HG03558 (cell line): ENCODE measurements around the gene MTRR.
A peak's percentile ranks its signal among the peaks of the same experiment; 100 is the strongest.
"Not testable (repeated sequence)": the region's sequence is repeated elsewhere in the genome, so short reads cannot be mapped to it uniquely, and the experiment has no call there.

Experiments
- ATAC-seq: cut with Tn5 transposase; IDR thresholded peaks from one replicate; pipeline ENCODE4 v1.9.1; 2021; ENCODE audit warnings: moderate number of reproducible peaks; ENCODE audit not compliant: unreplicated experiment; ENCODE audit errors: extremely low read depth

MTRR gene

GRCh38 chr5:7886849-7887475 lies 18.0 kb downstream of the MTRR start:
- no peak for ATAC-seq

GRCh38 chr5:7888901-7889300 lies 20.0 kb downstream of the MTRR start:
- no peak for ATAC-seq

GRCh38 chr5:7894439-7894838 lies 25.5 kb downstream of the MTRR start:
- no peak for ATAC-seq

DNA sequence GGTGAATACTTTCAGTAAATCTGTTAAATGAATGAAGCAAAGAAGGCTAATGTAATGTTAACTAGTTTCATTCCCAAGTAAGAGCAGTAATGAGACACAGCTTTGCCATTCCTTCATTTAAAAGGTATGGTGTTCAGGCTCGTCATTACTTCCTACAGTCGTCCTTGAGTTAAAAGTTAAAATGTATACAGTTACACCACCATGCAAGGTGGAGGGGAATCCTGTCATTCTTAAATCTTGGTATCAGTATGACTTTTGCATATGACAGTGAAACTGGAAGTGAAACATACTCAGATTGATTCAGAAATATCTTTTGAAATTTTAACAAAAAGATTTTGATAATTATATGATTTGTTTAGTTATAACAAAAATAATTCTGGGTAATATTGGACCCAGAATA lies 25.9 kb downstream of the MTRR start:
- peak; percentile 98 for ATAC-seq

GRCh38 chr5:7897014-7897600 lies 28.2 kb downstream of the MTRR start:
- no peak for ATAC-seq

DNA sequence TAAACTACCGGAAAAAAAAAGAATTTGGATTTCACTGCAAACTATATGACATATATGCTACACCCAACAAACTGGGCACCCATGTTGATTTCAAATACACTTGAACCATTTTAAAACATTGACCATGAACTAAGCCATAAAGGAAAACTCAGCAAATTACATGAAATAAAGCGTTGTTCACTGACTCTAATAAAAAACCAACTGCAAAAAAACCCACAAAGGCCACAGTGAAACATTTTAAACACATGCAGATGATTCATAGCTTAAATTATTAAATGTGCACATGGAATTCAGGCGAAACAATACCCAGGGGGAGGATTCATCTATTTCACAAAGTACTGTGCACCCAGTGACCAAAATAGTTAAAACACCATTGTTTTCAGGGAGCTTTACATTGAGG lies 33.3 kb downstream of the MTRR start:
- no peak for ATAC-seq

DNA sequence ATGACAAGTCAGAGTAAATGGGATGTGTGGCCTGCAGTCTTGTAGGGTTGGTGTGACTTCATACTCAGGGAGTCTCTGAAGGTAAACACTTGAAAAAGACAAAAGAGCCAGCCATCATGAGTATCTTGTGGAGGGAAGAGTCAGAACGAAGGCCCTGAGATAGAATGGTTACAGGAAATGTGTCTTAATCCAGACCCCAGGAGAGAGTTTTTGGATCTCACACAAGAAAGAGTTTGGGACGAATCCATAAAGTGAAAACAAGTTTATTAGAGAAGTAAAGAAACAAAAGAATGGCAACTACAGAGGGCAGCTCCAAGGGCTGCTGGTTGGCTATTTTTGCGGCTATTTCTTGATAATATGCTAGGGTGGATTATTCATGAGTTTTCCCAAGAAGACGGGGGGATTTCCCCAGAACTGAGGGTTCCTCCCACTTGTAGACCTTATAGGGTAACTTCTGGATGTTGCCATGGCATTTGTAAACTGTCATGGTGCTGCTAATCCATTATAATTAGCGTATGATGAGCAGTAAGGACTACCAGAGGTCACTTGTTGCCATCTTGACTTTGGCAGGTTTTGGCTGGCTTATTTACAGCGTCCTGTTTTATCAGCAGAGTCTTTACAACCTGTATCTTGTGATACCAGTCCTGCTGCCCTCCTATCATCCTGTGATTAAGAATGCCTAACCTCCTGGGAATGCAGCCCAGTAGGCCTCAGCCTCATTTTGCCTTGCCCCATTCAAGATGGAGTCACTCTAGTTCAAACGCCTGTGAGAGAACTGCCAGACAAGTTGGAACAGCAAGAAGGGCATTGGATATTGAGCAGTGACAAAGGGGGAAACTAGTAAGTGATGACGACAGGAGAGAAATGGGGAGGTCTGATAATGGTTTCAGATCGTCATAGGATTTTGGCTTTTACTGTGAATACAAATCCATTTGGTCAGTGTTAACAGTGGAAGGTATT lies 34.0 kb downstream of the MTRR start:
- no peak for ATAC-seq

DNA sequence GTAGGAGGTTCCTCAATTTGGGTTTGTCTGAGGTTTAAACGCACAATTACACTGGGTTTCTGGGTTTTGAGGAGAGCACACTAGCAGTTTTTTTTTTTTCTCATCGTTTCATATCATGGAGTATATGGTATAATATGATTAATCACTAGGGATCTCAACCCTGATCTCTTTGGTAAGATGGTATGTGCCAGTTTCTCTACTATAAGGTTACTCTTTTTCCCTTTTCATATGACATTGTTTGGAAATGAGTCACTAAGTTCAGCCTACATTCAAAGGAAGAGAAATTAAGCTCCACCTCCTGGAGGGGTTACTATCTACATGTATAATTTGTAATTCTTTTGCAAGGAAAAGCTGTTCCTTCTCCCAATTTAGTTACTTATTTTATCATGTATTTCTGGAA lies 35.2 kb downstream of the MTRR start:
- no peak for ATAC-seq

- no peak for ATAC-seq
Observed at GRCh38 chr5:7907612-7908011, 38.7 kb downstream of the MTRR start.

DNA sequence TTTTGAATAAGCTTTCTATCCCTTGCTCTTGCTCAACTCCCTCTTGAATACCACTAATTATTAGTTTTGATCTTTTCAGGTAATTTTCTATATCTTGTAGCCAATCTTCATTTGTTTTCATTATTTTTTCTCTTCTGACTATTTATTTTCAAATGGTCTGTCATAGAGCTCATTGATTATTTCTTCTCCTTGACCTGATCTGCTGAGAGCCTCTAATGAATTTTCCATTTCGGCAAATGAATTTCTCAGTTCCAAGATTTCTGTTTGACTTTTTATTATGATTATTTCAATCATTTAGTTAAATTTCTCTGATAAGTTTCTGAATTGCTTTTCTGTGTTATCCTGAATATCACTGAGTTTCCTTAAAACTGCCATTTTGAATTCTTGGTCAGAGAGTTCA lies 39.4 kb downstream of the MTRR start:
- no peak for ATAC-seq

DNA sequence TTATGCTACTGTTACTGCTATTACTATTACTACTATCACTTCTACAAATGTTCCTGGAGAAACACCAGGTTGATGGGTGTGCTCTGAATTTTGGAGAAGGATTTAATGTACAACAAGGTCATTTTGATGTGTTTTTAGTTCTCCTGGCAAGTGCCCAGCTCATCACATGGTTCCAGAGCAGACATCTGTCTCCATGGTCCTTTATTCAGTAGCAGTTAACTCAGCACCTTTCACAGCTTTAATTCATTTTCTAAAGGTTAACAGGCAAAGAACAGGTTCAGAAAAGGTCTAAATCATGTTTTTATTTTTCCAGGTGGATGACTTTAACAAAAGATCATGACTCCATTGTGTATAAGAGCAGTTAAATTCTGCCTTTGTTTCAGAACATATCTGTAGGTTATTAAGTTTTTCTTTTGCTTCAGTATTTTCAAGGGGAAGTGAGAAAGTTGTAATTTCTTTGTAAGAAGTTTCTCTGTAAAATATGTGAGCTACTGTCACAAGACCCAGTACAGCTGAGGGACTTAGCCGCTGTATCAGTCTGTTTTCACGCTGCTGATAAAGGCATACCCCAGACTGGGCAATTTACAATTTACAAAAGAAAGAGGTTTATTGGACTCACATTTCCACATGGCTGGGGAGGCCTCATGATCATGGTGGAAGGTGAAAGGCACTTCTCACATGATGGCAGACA lies 41.9 kb downstream of the MTRR start:
- peak; percentile 54 for ATAC-seq

GRCh38 chr5:7911429-7911771 lies 42.5 kb downstream of the MTRR start:
- ATAC-seq: not testable (repeated sequence)

- ATAC-seq: no peak
Observed at GRCh38 chr5:7916171-7916804, 47.3 kb downstream of the MTRR start.

GRCh38 chr5:7917130-7918123 lies 48.5 kb downstream of the MTRR start:
- no peak for ATAC-seq

DNA sequence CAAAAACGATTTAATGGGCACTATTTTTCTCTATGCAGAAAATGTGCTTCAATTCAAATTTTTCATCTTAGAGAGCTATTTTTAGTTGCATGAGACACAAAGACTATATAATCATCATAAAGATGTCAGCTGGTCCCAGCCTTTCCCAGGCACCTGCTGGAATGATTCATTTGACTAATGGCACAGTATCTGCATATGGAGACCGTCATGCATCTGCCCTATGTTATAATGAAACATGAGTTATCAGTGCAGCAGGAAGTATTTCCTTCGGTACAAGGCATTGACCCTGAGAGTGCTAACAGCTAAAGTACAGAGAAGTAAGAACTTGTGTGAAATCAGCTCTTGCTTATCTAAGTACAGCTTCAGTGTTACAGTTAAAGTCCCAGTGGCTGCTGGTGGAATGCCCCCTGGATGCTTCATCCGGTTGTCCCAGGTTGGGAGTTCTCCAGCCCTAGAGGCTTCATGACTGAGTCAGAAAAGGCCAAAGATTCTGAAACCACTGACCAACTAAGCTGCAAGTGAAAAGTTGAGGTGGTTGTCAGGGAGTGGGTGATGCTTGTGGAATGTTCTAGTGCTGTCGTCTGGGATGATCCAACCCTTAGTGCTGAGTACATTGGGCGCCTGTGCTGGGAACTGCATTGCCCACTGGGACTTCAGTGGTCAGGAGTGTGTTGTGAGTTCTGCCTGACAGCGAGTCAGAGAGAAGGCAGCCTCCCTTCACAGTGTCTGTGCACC lies 57.2 kb downstream of the MTRR start:
- no peak for ATAC-seq

DNA sequence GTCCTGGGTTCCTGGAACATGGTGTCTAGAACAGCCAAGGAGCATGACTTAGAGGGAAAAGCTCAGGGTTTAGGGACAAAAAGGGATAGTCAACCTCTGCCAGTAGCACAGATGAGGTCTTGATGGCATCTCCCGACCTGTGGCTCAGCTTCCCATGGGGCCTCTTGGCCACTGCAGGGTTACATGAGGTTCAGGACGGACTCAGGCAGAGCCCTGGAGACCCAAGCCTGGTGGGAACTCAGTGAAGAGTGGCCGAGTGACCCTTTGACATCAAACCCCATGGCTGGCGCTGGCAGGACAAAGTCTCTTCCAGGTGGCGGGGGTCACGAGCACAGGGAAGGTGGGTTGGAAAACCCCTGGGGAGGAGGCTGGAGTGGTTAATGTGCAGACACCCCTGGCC lies 57.8 kb downstream of the MTRR start:
- no peak for ATAC-seq

- peak; percentile 78 for ATAC-seq
Observed at GRCh38 chr5:7927466-7928375, 58.8 kb downstream of the MTRR start.

DNA sequence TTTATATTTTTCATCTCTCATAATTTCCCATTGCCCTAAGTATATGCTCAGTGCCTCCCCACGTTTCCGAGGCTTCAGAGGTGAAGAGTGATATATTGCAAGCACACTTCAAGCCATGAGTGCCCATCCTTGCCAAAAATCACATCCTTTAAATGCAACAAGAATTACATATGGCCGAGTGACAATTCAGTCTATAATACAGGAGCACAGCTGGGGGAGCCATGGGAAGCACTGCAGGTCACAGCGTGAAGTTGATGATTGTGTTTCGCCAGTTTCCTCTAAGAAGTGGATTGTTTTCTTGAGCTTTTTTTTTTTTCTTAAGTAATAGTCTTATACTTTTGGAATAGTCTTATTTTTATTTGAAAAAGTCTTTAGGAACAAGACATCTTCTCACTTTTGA lies 61.1 kb downstream of the MTRR start:
- no peak for ATAC-seq
